Measurements from ENCODE around the gene DUSP15.

The DUSP15 gene

GRCh38 chr20:31862157-31862470 lies 8.2 kb downstream of the DUSP15 start:
- no peak overlapping the region for H3K4me2 ChIP-seq (ENCODE audit: low read length)
- H3K79me2 ChIP-seq (ENCODE audit: insufficient read depth, low read length), result no peaks in the 10 kb centered on the region
- H4K20me1 ChIP-seq (ENCODE audit: insufficient read depth, low read length), result no peaks in the 10 kb centered on the region
- no peak overlapping the region for H3K9ac ChIP-seq (ENCODE audit: low read length)
- H3K9me3 ChIP-seq (ENCODE audit: low read length), result no peaks in the 10 kb centered on the region
- H3K27ac ChIP-seq (ENCODE audit: low read depth, low read length, poor library complexity, severe bottlenecking), result no peak overlapping the region
- H3K36me3 ChIP-seq (ENCODE audit: insufficient read depth, low read length), result no peaks in the 10 kb centered on the region
- no peaks in the 10 kb centered on the region for H3F3A ChIP-seq (ENCODE audit: insufficient read depth, low read length)
- peaks cover 12% of the 10 kb centered on the region for H3K4me1 ChIP-seq (ENCODE audit: insufficient read depth, low read length, severe bottlenecking)
- H3K9me2 ChIP-seq (ENCODE audit: low read depth, low read length), result no peaks in the 10 kb centered on the region
- peaks cover 4% of the 10 kb centered on the region; the same call in 1 of the 2 replicates for H3K27me3 ChIP-seq (ENCODE audit: insufficient read depth, low read length)
- H2AFZ ChIP-seq (ENCODE audit: low read length), result no peak overlapping the region
- no peak overlapping the region for H3K4me3 ChIP-seq (ENCODE audit: low read depth, low read length, poor library complexity, severe bottlenecking)
- TF ChIP-seq EZH2 (IDR thresholded peaks at IDR 0.05; ENCODE audit: borderline replicate concordance, low read length) (no peak), CTCF (IDR thresholded peaks at IDR 0.05; ENCODE audit: low read length) (no peak)

GRCh38 chr20:31861385-31862156 lies 8.8 kb downstream of the DUSP15 start:
- Histone ChIP-seq H2AFZ (ENCODE audit: low read length) (0 out of 2 replicates have a peak overlapping the region, but pooled peaks have one; percentile 2), H4K20me1 (ENCODE audit: insufficient read depth, low read length) (no peaks in the 10 kb centered on the region), H3K4me3 (ENCODE audit: low read depth, low read length, poor library complexity, severe bottlenecking) (peak overlapping the region; percentile 65), H3K27ac (ENCODE audit: low read depth, low read length, poor library complexity, severe bottlenecking) (no peak overlapping the region), H3K79me2 (ENCODE audit: insufficient read depth, low read length) (no peaks in the 10 kb centered on the region), H3K9ac (ENCODE audit: low read length) (peak overlapping the region; percentile 70), H3K4me2 (ENCODE audit: low read length) (peak overlapping the region; percentile 97), H3F3A (ENCODE audit: insufficient read depth, low read length) (no peaks in the 10 kb centered on the region), H3K9me2 (ENCODE audit: low read depth, low read length) (no peaks in the 10 kb centered on the region), H3K27me3 (ENCODE audit: insufficient read depth, low read length) (peaks cover 4% of the 10 kb centered on the region; the same call in 1 of the 2 replicates), H3K4me1 (ENCODE audit: insufficient read depth, low read length, severe bottlenecking) (peaks cover 12% of the 10 kb centered on the region), H3K9me3 (ENCODE audit: low read length) (no peaks in the 10 kb centered on the region), H3K36me3 (ENCODE audit: insufficient read depth, low read length) (no peaks in the 10 kb centered on the region)
- no peak for TF ChIP-seq CTCF (IDR thresholded peaks at IDR 0.05; ENCODE audit: low read length)
- TF ChIP-seq EZH2 (IDR thresholded peaks at IDR 0.05; ENCODE audit: borderline replicate concordance, low read length), result no peak

- Histone ChIP-seq H3K4me3 (ENCODE audit: low read depth, low read length, poor library complexity, severe bottlenecking) (peak overlapping the region; percentile 65), H3K79me2 (ENCODE audit: insufficient read depth, low read length) (no peaks in the 10 kb centered on the region), H3K9ac (ENCODE audit: low read length) (peak overlapping the region; percentile 70), H3F3A (ENCODE audit: insufficient read depth, low read length) (no peaks in the 10 kb centered on the region), H2AFZ (ENCODE audit: low read length) (0 out of 2 replicates have a peak overlapping the region, but pooled peaks have one; percentile 2), H3K36me3 (ENCODE audit: insufficient read depth, low read length) (no peaks in the 10 kb centered on the region), H3K9me2 (ENCODE audit: low read depth, low read length) (no peaks in the 10 kb centered on the region), H3K27ac (ENCODE audit: low read depth, low read length, poor library complexity, severe bottlenecking) (no peak overlapping the region), H3K27me3 (ENCODE audit: insufficient read depth, low read length) (peaks cover 4% of the 10 kb centered on the region; the same call in 1 of the 2 replicates), H4K20me1 (ENCODE audit: insufficient read depth, low read length) (no peaks in the 10 kb centered on the region), H3K9me3 (ENCODE audit: low read length) (no peaks in the 10 kb centered on the region), H3K4me2 (ENCODE audit: low read length) (peak overlapping the region; percentile 97), H3K4me1 (ENCODE audit: insufficient read depth, low read length, severe bottlenecking) (peaks cover 12% of the 10 kb centered on the region)
- TF ChIP-seq EZH2 (IDR thresholded peaks at IDR 0.05; ENCODE audit: borderline replicate concordance, low read length) (no peak), CTCF (IDR thresholded peaks at IDR 0.05; ENCODE audit: low read length) (no peak)
These were observed 9.3 kb downstream of the DUSP15 start for GRCh38 chr20:31861135-31861384.
